GM18858 (cell line): ENCODE data around the gene GRIN3A.

Source experiments
- ATAC-seq: cut with Tn5 transposase; IDR thresholded peaks from one replicate; pipeline ENCODE4 v1.9.1; 2021; ENCODE audit not compliant: unreplicated experiment

GRIN3A gene

GRCh38 chr9:101706261-101706798 lies 32.1 kb downstream of the GRIN3A start:
- ATAC-seq: no peak

- no peak for ATAC-seq
These were observed 33.2 kb downstream of the GRIN3A start for GRCh38 chr9:101705135-101705661.

GRCh38 chr9:101702257-101702656 lies 36.2 kb downstream of the GRIN3A start:
- no peak for ATAC-seq

GRCh38 chr9:101693546-101694336 lies 44.7 kb downstream of the GRIN3A start:
- ATAC-seq: no peak

GRCh38 chr9:101691657-101692056 lies 46.8 kb downstream of the GRIN3A start:
- ATAC-seq: no peak

- no peak for ATAC-seq
These were observed 49.4 kb downstream of the GRIN3A start for GRCh38 chr9:101689039-101689438.

GRCh38 chr9:101684665-101685064 lies 53.8 kb downstream of the GRIN3A start:
- no peak for ATAC-seq

- ATAC-seq: no peak
These were observed 55.2 kb downstream of the GRIN3A start for GRCh38 chr9:101683236-101683635.

GRCh38 chr9:101677861-101678260 lies 60.6 kb downstream of the GRIN3A start:
- no peak for ATAC-seq

- ATAC-seq: no peak
These were observed 63.1 kb downstream of the GRIN3A start for GRCh38 chr9:101675341-101675740.

- no peak for ATAC-seq
These were observed 64.3 kb downstream of the GRIN3A start for GRCh38 chr9:101674165-101674564.

GRCh38 chr9:101673642-101674041 lies 64.8 kb downstream of the GRIN3A start:
- ATAC-seq: no peak

- ATAC-seq: no peak
These were observed 66.9 kb downstream of the GRIN3A start for GRCh38 chr9:101671567-101671966.

GRCh38 chr9:101668421-101668820 lies 70.0 kb downstream of the GRIN3A start:
- no peak for ATAC-seq

- ATAC-seq: no peak
These were observed 74.0 kb downstream of the GRIN3A start for GRCh38 chr9:101664453-101664852.

GRCh38 chr9:101652601-101653175 lies 85.8 kb downstream of the GRIN3A start:
- no peak for ATAC-seq

- no peak for ATAC-seq
These were observed 88.3 kb downstream of the GRIN3A start for GRCh38 chr9:101650142-101650541.

- no peak for ATAC-seq
These were observed 90.0 kb downstream of the GRIN3A start for GRCh38 chr9:101648493-101648892.

GRCh38 chr9:101639785-101640665 lies 98.4 kb downstream of the GRIN3A start:
- ATAC-seq: no peak

GRCh38 chr9:101639311-101639710 lies 99.1 kb downstream of the GRIN3A start:
- no peak for ATAC-seq

- ATAC-seq: no peak
These were observed 102.2 kb downstream of the GRIN3A start for GRCh38 chr9:101636247-101636646.
